Measurements from ENCODE around the gene RNF166.
A peak's percentile ranks its signal among the peaks of the same experiment; 100 is the strongest.

The RNF166 gene

GRCh38 chr16:88691129-88691813 lies 14.9 kb downstream of the RNF166 start:
- DNase-seq, result no peak

- no peak for DNase-seq
These were observed 15.7 kb downstream of the RNF166 start for GRCh38 chr16:88690341-88691128.

- no peak for DNase-seq
These were observed 18.0 kb downstream of the RNF166 start for GRCh38 chr16:88688013-88688778.

- no peak for DNase-seq
These were observed 18.6 kb downstream of the RNF166 start for GRCh38 chr16:88687676-88688012.

GRCh38 chr16:88687254-88687576 lies 19.0 kb downstream of the RNF166 start:
- DNase-seq, result no peak

- DNase-seq, result peak in 1 of 2 experiments; percentile 59
These were observed 19.6 kb downstream of the RNF166 start, which contains the start of gene SNAI3 for GRCh38 chr16:88686439-88687253. Gene SNAI3 (minus strand): TSS chr16:88686507. CDS start chr16:88686406, 101 bp downstream.

GRCh38 chr16:88686062-88686438 lies 20.2 kb downstream of the RNF166 start:
- no peak for DNase-seq

- no peak for DNase-seq
These were observed 20.8 kb downstream of the RNF166 start for GRCh38 chr16:88685156-88686061.

- DNase-seq, result no peak
These were observed 21.5 kb downstream of the RNF166 start for GRCh38 chr16:88684569-88685155.

GRCh38 chr16:88681709-88682451 lies 24.3 kb downstream of the RNF166 start:
- DNase-seq, result no peak

GRCh38 chr16:88681084-88681680 lies 25.0 kb downstream of the RNF166 start:
- no peak for DNase-seq

- no peak for DNase-seq
These were observed 25.6 kb downstream of the RNF166 start for GRCh38 chr16:88680554-88681083.

GRCh38 chr16:88678224-88678979 lies 27.8 kb downstream of the RNF166 start:
- DNase-seq, result no peak

- no peak for DNase-seq
These were observed 28.5 kb downstream of the RNF166 start for GRCh38 chr16:88677721-88678120.

- no peak for DNase-seq
These were observed 29.5 kb downstream of the RNF166 start for GRCh38 chr16:88676502-88677242.

- no peak for DNase-seq
These were observed 32.4 kb downstream of the RNF166 start for GRCh38 chr16:88673716-88674379.

- no peak for DNase-seq
These were observed 33.4 kb downstream of the RNF166 start for GRCh38 chr16:88672776-88673175.

GRCh38 chr16:88671806-88672205 lies 34.4 kb downstream of the RNF166 start:
- no peak for DNase-seq
